HK-2 (cell line): Measurements from ENCODE around the gene GJB5.

ENCODE experiments used
- DNase-seq: peaks from one replicate; pipeline ENCODE4 v3.0.0-alpha.2; 2018; ENCODE audit not compliant: unreplicated experiment

The GJB5 gene

DNA sequence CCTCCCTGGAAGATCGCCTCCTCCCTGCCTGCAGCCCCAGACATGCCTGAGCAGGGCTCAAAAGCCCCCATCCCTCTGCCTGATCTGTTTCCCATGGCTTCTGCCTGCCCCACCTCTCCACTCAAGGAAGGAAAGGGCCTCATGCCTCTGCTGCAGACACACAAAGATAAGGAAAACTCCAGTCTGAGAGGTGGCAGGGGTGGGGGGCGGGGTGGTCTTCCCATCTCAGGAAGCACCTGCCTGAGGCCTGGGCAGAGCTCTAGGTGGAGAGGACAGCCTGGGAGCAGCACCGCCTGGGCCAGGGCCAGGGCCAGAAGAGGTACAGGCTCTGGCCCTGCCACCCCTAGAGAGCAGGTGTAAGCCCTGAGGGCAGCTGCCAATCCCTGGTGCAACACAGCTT lies 22.1 kb downstream of the GJB5 start:
- no peak for DNase-seq

DNA sequence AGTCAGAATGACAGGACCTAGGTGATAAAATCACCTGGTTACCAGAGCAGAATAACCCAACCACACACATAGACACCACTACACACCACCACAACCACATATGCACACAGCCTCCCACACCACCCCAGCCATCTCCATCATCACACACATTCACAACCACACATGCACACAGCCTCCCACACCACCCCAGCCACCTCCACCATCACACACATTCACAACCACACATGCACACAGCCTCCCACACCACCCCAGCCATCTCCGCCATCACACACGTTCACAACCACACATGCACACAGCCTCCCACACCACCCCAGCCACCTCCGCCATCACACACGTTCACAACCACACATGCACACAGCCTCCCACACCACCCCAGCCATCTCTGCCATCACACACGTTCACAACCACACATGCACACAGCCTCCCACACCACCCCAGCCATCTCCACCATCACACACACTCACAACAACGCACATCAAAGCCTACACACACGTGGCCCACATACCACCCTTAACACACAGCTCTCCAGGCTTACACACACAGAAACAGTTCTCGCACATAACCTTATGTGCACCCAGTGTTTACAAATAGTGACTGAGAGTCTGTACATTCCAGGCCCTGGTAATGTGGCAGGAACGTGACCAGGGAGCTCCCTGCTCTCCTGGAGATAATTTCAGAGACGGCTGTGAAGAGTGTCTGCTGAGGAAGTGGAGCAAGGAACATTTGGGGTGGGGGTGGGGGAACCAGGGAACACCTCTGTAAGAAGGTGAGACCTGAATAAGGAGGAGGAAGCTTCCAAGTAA lies 22.9 kb downstream of the GJB5 start:
- no peak for DNase-seq

DNA sequence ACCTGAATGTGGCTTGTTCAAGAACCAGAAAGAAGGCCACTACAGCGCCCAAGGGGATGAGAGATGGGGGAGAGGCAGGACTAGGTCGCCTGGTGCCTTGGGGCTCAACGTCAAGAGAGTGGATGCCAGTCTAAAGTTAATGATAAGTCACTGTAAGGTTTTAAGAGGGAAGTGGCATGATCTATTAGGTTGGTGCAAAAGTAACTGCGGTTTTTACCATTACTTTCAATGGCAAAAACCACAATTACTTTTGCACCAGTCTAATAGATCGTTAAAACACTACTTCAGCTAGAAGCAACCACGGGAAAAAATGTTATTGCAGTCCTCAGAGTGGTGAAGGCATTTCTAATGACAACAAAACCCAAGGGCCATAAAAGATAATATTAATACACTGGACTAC lies 23.5 kb downstream of the GJB5 start:
- DNase-seq: no peak

- DNase-seq: no peak
These were observed 24.2 kb downstream of the GJB5 start for GRCh38 chr1:34779005-34779404.

DNA sequence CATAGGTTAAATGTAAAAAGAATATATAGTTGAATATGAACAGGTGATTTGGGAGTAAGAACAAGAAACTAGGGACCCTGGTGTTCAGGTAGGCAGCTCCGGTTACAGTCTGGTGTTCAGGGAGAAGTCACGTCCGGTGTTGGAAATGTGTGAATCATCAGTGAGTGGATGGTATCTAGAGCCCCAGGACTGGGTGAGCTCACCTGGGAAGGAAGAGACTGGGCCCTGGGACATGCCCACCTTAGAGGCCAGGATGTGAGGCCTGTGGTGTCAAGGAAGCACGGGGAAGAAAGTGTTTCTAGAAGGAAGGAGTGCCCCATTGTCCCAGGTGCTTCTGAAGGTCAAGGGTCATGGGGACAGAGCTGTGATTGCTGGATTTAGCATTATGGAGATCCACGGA lies 24.7 kb downstream of the GJB5 start:
- DNase-seq: peak; percentile 25

- no peak for DNase-seq
These were observed 25.1 kb downstream of the GJB5 start for GRCh38 chr1:34779962-34780361.

GRCh38 chr1:34780528-34780927 lies 25.7 kb downstream of the GJB5 start:
- no peak for DNase-seq

- peak; percentile 29 for DNase-seq
These were observed 26.4 kb downstream of the GJB5 start, which contains the start of gene GJB3 for GRCh38 chr1:34781071-34781843. GJB3 (plus strand) TSS chr1:34781214; CDS start chr1:34784763, 3,549 bp downstream.

DNA sequence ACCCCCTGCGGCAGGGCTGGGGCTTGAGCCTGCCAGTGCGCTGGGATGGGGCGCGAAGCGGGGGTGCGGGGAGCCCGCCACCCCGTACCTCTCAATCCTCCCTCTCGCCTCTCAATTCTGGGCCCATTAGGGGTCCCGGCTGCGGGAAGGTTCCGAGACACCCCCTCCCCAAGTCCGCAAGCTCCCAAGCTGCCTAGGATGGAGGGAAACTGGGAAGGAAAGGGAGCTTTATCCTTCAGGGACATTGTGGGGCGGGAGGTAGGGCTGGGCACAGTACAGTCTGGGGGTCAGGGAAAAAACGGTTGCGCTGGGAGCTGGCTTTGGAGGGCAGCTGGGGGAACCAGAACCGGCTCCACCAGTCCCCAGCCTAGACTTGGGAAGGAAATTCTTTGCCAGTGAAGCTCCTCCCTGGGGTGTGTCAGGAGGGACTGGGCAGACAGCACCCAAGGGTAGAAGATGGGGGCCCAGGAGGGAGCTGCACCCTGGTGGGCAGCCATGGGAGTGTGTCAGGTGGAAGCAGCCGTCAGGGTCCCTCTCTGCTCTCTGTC lies 27.1 kb downstream of the GJB5 start:
- no peak for DNase-seq

GRCh38 chr1:34784751-34785221 lies 29.9 kb downstream of the GJB5 start:
- no peak for DNase-seq

GRCh38 chr1:34785231-34785874 lies 30.5 kb downstream of the GJB5 start:
- no peak for DNase-seq

- DNase-seq: no peak
These were observed 31.1 kb downstream of the GJB5 start for GRCh38 chr1:34785875-34786470.

- peak; percentile 62 for DNase-seq
These were observed 31.9 kb downstream of the GJB5 start for GRCh38 chr1:34786521-34787325.

GRCh38 chr1:34787461-34788420 lies 32.9 kb downstream of the GJB5 start:
- DNase-seq: no peak

GRCh38 chr1:34790985-34791384 lies 36.1 kb downstream of the GJB5 start:
- no peak for DNase-seq

DNA sequence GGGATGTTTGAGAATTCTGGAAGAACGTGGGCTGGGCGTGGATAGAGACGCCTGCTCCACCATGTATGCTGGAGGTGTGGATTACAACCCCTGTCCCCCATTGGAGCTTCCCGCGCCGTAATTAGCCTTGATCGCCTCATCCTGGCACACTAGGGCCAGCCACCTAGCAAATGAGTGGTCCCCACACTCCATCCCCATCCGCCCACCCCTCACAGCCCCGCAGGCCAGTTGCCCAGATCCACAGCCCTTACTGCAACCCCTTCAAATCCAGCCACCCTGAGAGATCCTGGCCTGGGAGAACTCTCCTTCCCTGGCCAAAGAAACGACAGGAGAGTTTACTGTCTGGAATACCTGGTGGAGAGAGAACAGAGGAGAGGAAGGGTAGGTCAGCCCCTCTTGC lies 37.6 kb downstream of the GJB5 start:
- no peak for DNase-seq

DNA sequence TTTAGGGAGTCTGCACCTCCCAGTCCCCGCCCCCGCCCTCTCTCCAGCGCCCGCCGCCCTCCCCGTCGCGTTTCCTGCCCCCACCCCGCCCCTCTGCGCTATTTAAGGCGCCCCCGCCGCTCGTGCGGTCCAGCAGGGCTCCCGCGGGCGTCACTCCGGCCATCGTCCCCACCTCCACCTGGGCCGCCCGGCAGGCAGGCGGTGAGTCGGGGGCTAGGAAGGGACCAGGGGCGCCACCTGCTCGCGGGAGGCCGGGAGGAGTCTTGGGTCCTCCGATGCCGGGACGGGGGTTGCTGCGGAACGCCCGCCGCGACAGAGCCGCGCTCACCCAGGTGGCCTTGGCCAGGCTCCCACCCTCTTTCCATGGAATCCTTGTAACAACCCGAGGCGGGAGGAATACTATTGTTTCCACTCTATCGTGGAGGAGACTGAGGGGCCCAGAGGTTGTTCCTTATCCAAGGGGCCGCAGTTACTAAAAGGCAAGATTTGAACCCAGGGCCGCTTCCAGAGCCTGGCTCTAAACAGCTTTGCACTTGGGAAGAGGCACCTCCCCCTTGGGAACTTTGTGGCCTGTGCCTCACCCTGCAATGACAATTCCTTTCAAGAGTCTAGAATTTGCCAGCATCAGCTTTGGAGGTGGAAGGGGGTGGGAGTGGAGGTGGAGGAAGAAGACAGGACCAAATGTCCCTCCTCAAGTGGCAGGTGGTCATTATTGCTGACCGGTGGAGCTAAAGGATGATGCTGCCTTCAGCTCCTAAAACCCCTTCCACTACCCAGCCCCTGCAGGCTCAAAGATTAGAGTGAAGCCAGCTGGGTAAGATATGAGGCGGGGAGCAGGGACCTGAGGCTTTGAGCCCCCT lies 38.3 kb downstream of the GJB5 start, which contains the start of gene GJA4:
Gene GJA4 (plus strand): TSS at position 132 of the 860 bp plus-strand sequence. CDS start 1,215 bp downstream, outside the sequence.
- DNase-seq: no peak

DNA sequence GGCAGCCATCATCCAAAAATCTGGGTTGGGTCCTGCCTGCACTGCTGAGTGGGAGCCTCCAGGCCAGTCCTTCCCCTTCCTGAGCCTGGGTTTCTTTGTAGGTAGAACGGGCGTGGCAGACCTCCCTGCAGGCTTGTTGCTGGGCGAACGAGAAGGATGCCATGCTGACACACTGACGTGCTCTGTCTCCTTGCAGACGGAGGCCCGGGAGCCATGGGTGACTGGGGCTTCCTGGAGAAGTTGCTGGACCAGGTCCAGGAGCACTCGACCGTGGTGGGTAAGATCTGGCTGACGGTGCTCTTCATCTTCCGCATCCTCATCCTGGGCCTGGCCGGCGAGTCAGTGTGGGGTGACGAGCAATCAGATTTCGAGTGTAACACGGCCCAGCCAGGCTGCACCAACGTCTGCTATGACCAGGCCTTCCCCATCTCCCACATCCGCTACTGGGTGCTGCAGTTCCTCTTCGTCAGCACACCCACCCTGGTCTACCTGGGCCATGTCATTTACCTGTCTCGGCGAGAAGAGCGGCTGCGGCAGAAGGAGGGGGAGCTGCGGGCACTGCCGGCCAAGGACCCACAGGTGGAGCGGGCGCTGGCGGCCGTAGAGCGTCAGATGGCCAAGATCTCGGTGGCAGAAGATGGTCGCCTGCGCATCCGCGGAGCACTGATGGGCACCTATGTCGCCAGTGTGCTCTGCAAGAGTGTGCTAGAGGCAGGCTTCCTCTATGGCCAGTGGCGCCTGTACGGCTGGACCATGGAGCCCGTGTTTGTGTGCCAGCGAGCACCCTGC lies 39.3 kb downstream of the GJB5 start:
- DNase-seq: peak; percentile 75
